Body of pancreas (tissue), 4 donors: ENCODE data around the gene CSF1R. TPM values are rescaled to one million over a fixed set of nuclear protein-coding genes. Genes with fewer than 3 reads are reported as not detected.

Source experiments
- ATAC-seq: fragments of 150-250 bp; one replicate; pipeline ENCODE4 v1.9.1; 2016
- DNase-seq, 4 donors: peaks; one replicate each; pipeline ENCODE4 v3.0.0-alpha.2; 2019
- H3K27ac ChIP-seq, 4 donors: fragments of 200-600 bp; sonication (generic); 1 replicate in 3 of 4; 2 replicates in 1 of 4; pipeline versions ENCODE4 v1.5.1 to v1.6.1; 2016 to 2019; ENCODE audit warnings: mild to moderate bottlenecking in 1 of 4, mixed read lengths in 1 of 4, moderate library complexity in 1 of 4
- H3K27me3 ChIP-seq, 2 donors: fragments of 200-600 bp; sonication (generic); one replicate each; pipeline ENCODE4 v1.6.0; 2016; ENCODE audit warnings: mild to moderate bottlenecking in 1 of 2
- H3K36me3 ChIP-seq, 2 donors: fragments of 200-600 bp; sonication (generic); replicated peaks in 1 of 2; 2 replicates each; pipeline ENCODE4 v1.5.1; 2016; ENCODE audit warnings: low read depth in 2 of 2; ENCODE audit not compliant: insufficient read depth in 1 of 2
- H3K4me1 ChIP-seq: fragments of 200-600 bp; sonication (generic); one replicate; pipeline ENCODE4 v1.6.0; 2016
- H3K4me3 ChIP-seq, 2 donors: fragments of 200-600 bp; sonication (generic); 1 replicate in 1 of 2; 2 replicates in 1 of 2; pipeline ENCODE4 v1.5.1; 2016 to 2019
- H3K9me3 ChIP-seq, 3 donors: fragments of 200-600 bp; sonication (generic); 1 replicate in 2 of 3; 2 replicates in 1 of 3; pipeline ENCODE4 v1.5.1; 2016
- CTCF ChIP-seq, 7 experiments: fragments of 450-650 bp in 4 of 7; fragments of 200-600 bp in 3 of 7; sonication (generic) in 3 of 7; IDR thresholded peaks; one replicate each; pipeline ENCODE4 v1.5.1; 2016 to 2019; ENCODE audit warnings: antibody characterized with exemption in 7 of 7
- POLR2A ChIP-seq, 3 donors: fragments of 450-650 bp; IDR thresholded peaks; one replicate each; pipeline ENCODE4 v1.6.1; 2016; ENCODE audit warnings: antibody characterized with exemption in 3 of 3, mild to moderate bottlenecking in 2 of 3
- WGBS, 2 donors: methylation state at CpG; one replicate each; pipeline ENCODE4 v1.1.5; 2017; 5-methylcytosine and 5-hydroxymethylcytosine counted together
- intact Hi-C: fragments of 100-400 bp; cut with DNase I; formaldehyde crosslinking; loops from one replicate; pipeline ENCODE4 v1.15.1; 2023
- total RNA-seq, 2 donors: library from RNA; depleted of rRNA; stranded (reverse); fragments of >200 nt; gene quantifications; one replicate each; pipeline ENCODE4 v1.1.0, GENCODE V29; 2016

Gene CSF1R
- total RNA-seq, 2 donors from 2014 or later = 5.3 to 13.5 TPM

- no peak overlapping the region for H3K4me3 ChIP-seq
- no peak overlapping the region for H3K27ac ChIP-seq
- H3K4me1 ChIP-seq = no peaks in the 10 kb centered on the region
- no peaks in the 10 kb centered on the region for H3K27me3 ChIP-seq
- intact Hi-C loops = no loop called here
- no peaks in the 10 kb centered on the region for H3K9me3 ChIP-seq
- H3K36me3 ChIP-seq = no peaks in the 10 kb centered on the region
- WGBS, 2 donors = 62 to 78% methylated on average over 5 to 15 of the region's 15 CpGs
- ATAC-seq (no peak), DNase-seq (no peak)
- no peak for TF ChIP-seq CTCF (IDR thresholded peaks at IDR 0.05)
- no peak for TF ChIP-seq POLR2A (IDR thresholded peaks at IDR 0.05)
Observed at GRCh38 chr5:150080696-150081435, 5.5 kb downstream of the CSF1R start.

GRCh38 chr5:150079909-150080461 lies 6.4 kb downstream of the CSF1R start:
- intact Hi-C loops = no loop called here
- WGBS, 2 donors = 87 to 92% methylated on average over 17 to 19 of the region's 19 CpGs

GRCh38 chr5:150078802-150079689 lies 7.3 kb downstream of the CSF1R start:
- no peak overlapping the region for H3K4me3 ChIP-seq

More at GRCh38 chr5:150079909-150080461, 6.4 kb downstream of the CSF1R start:
- H3K36me3 ChIP-seq = no peaks in the 10 kb centered on the region
- ATAC-seq (no peak), DNase-seq (no peak)
- H3K4me3 ChIP-seq = no peak overlapping the region
- no peaks in the 10 kb centered on the region for H3K4me1 ChIP-seq
- TF ChIP-seq POLR2A (IDR thresholded peaks at IDR 0.05) (no peak), CTCF (IDR thresholded peaks at IDR 0.05) (no peak)
- H3K27ac ChIP-seq = no peak overlapping the region
- H3K9me3 ChIP-seq = no peaks in the 10 kb centered on the region
- no peaks in the 10 kb centered on the region for H3K27me3 ChIP-seq

More at GRCh38 chr5:150078802-150079689, 7.3 kb downstream of the CSF1R start:
- Histone ChIP-seq H3K9me3 (no peaks in the 10 kb centered on the region), H3K27me3 (no peaks in the 10 kb centered on the region), H3K36me3 (no peaks in the 10 kb centered on the region), H3K27ac (no peak overlapping the region), H3K4me1 (no peaks in the 10 kb centered on the region)
- DNase-seq = no peak
- no peak for ATAC-seq
- 83% methylated on average over 5 to 7 of the region's 7 CpGs for WGBS, 2 donors
- no peak for TF ChIP-seq CTCF (IDR thresholded peaks at IDR 0.05)
- no peak for TF ChIP-seq POLR2A (IDR thresholded peaks at IDR 0.05)
- intact Hi-C loops = no loop called here
